Activated naive CD8-positive, alpha-beta T cell (primary cell): ENCODE data around the gene CSNK2A1.
"Not testable (repeated sequence)": the region's sequence is repeated elsewhere in the genome, so short reads cannot be mapped to it uniquely, and the experiment has no call there.

Experiments used
- H3K27ac Mint-ChIP-seq: one replicate; pipeline ENCODE4 v1.8.0; 2021; ENCODE audit warnings: mixed read lengths
- H3K27me3 Mint-ChIP-seq: one replicate; pipeline ENCODE4 v1.8.0; 2021; ENCODE audit warnings: mixed read lengths
- H3K36me3 Mint-ChIP-seq: one replicate; pipeline ENCODE4 v1.8.0; 2021; ENCODE audit warnings: mixed read lengths
- H3K4me1 Mint-ChIP-seq: one replicate; pipeline ENCODE4 v1.8.0; 2021; ENCODE audit warnings: low read depth, mixed read lengths
- H3K4me3 Mint-ChIP-seq: one replicate; pipeline ENCODE4 v1.8.0; 2021; ENCODE audit warnings: mild to moderate bottlenecking, mixed read lengths
- H3K9me3 Mint-ChIP-seq: one replicate; pipeline ENCODE4 v1.8.0; 2021; ENCODE audit warnings: low read depth, mixed read lengths

CSNK2A1 gene

DNA sequence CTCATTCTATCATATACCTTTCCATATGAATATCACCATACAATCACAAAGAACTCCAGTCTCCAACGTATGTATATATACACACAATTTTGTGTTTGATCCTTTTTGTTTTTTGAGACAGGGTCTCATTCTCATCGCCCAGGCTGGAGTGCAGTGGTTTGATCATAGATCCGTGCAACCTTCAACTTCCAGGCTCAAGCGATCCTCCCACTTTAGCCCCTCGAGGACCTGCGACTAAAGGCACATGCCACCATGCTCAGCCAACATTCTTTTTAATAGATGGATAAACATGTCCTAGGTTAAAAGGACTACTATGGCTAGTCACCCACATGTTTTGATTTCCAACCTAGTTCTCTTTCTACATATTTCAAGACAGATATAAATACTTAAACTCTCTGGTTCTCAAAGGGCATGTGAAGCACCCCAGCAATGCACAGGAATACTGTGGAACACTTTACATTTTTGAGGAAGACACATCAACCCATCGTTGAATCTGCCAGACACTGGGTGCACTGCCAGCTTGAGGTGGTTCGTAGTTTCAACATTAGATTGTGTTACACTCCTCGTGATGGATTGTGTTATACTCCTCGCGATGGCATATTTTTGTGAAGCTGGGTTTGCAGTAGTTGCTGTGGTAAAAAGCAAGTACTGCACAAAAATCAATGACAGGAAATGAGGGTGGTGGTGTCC, 40.4 kb downstream of the CSNK2A1 start:
- H3K36me3 Mint-ChIP-seq = peaks cover 9% of the 10 kb centered on the region
- H3K27ac Mint-ChIP-seq = no peak overlapping the region
- no peaks in the 10 kb centered on the region for H3K9me3 Mint-ChIP-seq
- H3K27me3 Mint-ChIP-seq = no peaks in the 10 kb centered on the region
- no peaks in the 10 kb centered on the region for H3K4me1 Mint-ChIP-seq
- no peak overlapping the region for H3K4me3 Mint-ChIP-seq

DNA sequence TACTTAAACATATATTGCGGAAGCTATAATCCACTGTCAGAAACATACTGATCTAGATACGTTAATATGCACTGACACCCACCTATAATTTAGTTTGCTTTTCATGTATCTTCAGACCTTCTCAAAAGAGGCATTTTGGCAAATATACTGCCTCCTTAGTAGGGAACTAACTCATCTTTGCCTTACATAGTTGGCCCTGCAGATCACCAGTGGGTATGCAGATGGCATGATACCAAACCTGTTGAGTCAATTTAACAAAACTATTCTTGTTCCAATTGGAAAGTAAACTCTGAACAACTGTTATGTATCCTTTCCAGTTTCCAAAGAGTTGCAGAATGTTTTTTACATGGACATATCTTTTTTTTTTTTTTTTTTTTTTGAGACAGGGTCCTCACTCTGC, 45.6 kb downstream of the CSNK2A1 start:
- H3K9me3 Mint-ChIP-seq = no peaks in the 10 kb centered on the region
- H3K27me3 Mint-ChIP-seq = no peaks in the 10 kb centered on the region
- H3K4me3 Mint-ChIP-seq = no peak overlapping the region
- H3K27ac Mint-ChIP-seq = no peak overlapping the region
- no peaks in the 10 kb centered on the region for H3K4me1 Mint-ChIP-seq
- H3K36me3 Mint-ChIP-seq = peaks cover 11% of the 10 kb centered on the region

DNA sequence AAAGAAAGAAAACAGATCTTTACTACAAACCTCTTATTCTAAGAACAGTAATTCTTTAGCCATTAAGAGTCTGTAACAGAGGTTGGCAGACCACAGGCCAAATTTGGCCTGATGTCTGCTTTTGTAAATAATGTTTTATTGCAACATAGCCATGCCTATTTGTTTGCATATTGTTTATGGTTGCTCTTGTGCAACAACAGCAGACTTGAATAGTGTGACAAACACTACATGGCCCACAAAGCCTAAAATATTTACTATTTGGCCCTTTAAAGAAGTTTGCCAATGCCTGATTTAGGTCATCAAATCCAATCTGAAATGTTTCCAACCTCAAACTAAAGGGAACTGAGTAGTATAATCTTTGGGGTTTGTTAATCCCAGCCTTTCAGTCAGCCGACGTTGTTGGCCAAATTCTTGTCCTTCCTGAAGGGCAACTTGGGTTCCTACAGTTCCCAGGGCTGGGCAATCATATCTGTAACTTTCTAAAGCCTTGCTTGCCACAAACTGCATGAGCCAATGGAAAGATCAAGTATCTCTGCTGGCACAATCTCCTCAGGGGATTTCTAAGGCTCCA, 47.4 kb downstream of the CSNK2A1 start:
- Mint-ChIP-seq H3K27me3 (no peaks in the 10 kb centered on the region), H3K4me3 (no peak overlapping the region), H3K9me3 (no peaks in the 10 kb centered on the region), H3K4me1 (no peaks in the 10 kb centered on the region), H3K27ac (peak overlapping the region; percentile 12), H3K36me3 (peaks cover 6% of the 10 kb centered on the region)

DNA sequence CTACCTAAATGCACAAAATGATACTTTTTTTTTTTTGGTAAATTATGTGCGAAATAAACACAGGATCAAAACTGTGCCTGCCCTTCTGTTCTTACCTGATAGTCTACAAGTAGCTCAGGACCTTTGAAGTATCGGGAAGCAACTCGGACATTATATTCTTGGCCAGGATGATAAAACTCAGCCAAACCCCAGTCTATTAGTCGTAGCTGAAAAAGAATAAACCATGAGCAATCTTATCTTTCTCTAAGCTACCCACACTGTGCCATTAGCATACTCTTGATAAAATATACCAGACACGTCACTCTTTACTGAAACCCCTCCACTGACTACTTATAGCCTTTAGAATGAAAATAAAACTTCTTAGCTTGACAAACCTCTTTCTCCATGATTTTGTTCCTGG, 51.4 kb downstream of the CSNK2A1 start:
- Mint-ChIP-seq H3K27ac (no peak overlapping the region), H3K36me3 (peaks cover 2% of the 10 kb centered on the region), H3K4me1 (no peaks in the 10 kb centered on the region)

DNA sequence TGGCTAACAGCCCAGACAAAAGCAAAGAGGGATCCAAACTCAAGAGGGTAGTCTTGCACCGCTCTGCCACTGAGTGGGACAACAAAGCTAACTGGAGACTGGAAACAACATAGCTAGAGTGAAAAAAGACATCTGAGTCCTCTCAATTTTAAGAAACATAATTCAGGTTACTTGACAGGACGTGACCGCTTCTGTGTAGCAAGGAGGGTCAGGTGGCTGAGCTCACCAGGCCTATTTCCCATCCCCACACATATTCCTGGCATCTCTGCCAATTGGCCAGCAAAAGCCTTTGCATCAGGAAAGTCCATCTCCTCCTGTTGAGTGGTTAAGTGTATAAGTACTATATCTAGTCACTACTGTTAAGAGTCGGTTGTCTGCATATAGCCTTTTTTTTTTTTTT, 55.9 kb downstream of the CSNK2A1 start:
- Mint-ChIP-seq H3K27me3 (no peaks in the 10 kb centered on the region), H3K36me3 (peaks cover 3% of the 10 kb centered on the region), H3K27ac (no peak overlapping the region), H3K4me3 (no peak overlapping the region), H3K4me1 (peaks cover 1% of the 10 kb centered on the region), H3K9me3 (no peaks in the 10 kb centered on the region)

More for the DNA sequence above, 51.4 kb downstream of the CSNK2A1 start:
- H3K4me3 Mint-ChIP-seq = no peak overlapping the region
- H3K9me3 Mint-ChIP-seq = no peaks in the 10 kb centered on the region
- no peaks in the 10 kb centered on the region for H3K27me3 Mint-ChIP-seq

DNA sequence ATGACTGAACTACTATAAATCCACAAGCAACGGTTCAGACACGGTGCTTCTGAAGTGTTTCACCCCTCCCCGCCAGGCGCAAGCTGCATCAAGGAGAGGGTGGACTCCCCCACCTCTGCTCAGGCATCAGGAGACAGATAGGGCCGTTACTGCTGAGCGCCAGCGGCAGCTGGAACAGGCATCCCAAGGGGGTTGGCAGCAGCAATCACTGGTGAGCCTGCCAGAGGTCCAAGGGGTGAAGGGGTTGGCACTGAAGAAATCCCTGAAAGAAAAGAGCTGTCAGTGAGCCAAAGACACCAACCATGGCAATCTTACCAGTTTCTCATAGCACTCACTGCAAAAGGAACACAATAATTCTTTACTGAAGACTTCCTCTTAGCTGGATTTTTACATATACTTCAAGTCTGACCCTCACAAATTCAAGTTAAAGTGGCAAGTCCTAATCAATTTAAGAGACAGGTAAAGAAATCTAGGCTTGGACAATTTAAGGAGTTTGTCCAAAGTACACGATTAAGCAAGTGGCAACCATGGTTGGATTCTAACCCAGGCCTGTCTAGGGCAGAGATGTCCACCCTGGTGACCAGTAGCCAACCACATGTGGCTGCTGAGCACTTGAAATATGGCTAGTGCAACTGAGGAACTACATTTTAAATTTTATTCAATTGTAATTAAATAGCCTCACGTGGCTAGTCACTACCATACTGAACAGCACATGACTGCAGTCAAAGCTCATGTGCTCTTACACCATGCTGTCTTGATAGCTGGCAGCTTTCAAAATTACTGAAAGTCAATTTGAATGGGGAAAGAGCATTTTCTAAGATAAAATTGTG, 59.6 kb downstream of the CSNK2A1 start:
- H3K27me3 Mint-ChIP-seq = no peaks in the 10 kb centered on the region
- peaks cover 4% of the 10 kb centered on the region for H3K36me3 Mint-ChIP-seq
- no peak overlapping the region for H3K4me3 Mint-ChIP-seq
- H3K27ac Mint-ChIP-seq = no peak overlapping the region
- H3K9me3 Mint-ChIP-seq = no peaks in the 10 kb centered on the region
- H3K4me1 Mint-ChIP-seq = peaks cover 17% of the 10 kb centered on the region

DNA sequence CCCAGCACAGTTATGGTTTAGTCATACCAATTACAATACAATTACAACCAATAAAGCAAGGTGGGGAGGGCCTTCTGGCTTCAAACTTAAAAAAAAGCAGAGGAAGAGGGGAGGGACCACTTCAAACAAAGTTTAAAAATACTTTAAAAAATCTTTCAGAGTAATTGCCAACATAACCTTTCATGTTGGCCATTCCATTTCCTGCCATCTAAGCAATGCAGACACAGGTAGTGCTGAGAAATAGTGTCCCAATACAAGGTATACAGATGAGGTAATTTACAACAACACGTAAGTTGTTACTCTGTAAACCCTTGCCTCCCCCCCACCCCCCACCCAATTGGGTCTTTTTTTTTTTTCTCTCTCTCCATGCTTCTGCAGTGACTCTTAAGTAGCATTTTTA, 62.4 kb downstream of the CSNK2A1 start:
- Mint-ChIP-seq H3K27me3 (no peaks in the 10 kb centered on the region), H3K36me3 (peaks cover 7% of the 10 kb centered on the region), H3K4me3 (no peak overlapping the region), H3K9me3 (no peaks in the 10 kb centered on the region), H3K4me1 (peaks cover 20% of the 10 kb centered on the region), H3K27ac (peak overlapping the region; percentile 0)

DNA sequence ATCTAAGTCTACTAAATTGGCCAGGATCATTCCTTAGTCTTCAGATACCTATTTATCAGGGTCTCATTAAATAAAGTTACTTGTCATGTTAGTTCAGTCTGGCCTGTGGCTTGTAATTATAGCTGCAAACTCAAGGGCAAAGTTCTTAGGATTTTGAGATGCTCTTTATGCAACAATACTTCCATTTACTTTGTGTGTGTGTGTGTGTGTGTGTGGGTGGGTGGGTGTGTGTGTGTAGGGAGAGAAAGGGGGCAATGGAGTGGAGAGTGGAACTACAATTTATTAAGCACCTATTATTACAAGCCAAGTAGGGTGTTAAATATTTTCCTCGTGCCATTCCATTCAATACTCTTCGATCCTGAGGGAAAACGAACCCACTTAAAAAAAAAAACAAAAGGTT, 63.5 kb downstream of the CSNK2A1 start:
- no peak overlapping the region for H3K4me3 Mint-ChIP-seq
- H3K27ac Mint-ChIP-seq = no peak overlapping the region
- no peaks in the 10 kb centered on the region for H3K9me3 Mint-ChIP-seq
- H3K36me3 Mint-ChIP-seq = peaks cover 4% of the 10 kb centered on the region
- H3K27me3 Mint-ChIP-seq = no peaks in the 10 kb centered on the region
- peaks cover 20% of the 10 kb centered on the region for H3K4me1 Mint-ChIP-seq

DNA sequence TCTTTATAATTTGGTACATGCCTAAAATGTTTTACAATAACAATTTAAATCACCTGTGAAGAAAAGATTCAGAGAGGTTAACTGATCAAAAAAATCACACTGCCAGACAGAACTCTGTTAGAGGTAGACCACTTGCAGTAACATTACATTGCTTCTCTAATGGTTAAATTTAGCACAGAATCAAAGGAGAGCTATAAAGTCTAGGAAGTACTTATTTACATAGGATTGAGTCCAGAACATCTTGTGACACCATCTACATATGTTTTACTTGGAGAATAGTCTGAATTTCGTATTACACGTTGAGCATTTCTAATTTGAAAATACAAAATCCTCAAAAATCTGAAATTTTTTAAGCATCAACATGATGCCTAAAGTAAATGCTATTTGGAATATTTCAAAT, 64.1 kb downstream of the CSNK2A1 start:
- Mint-ChIP-seq H3K36me3 (peaks cover 4% of the 10 kb centered on the region), H3K27me3 (no peaks in the 10 kb centered on the region), H3K4me3 (no peak overlapping the region), H3K4me1 (peaks cover 20% of the 10 kb centered on the region), H3K27ac (peak overlapping the region; percentile 23), H3K9me3 (no peaks in the 10 kb centered on the region)

DNA sequence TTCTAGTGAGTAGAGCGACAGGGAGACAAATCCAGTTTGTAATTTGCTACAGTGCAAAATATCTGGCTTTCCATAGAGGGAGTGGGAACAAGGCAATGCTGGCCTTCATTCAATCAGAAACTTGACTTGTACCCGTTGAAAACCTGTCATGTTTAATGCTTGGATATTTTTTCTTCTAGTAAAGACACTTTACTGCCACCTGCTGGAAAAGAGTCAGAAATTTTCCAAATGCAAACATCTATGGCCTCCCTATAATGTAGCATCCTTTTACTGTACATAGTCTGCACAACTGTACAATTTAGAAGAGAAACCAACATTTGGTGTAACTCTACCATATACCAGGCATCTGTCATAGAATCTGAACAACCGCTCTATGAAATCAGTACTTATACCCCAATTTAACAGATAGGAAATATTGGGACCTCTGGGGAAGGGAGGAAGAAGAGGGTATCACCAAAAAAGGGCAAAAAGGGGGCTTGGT, 64.6 kb downstream of the CSNK2A1 start:
- H3K4me1 Mint-ChIP-seq = peaks cover 20% of the 10 kb centered on the region
- no peak overlapping the region for H3K4me3 Mint-ChIP-seq
- no peaks in the 10 kb centered on the region for H3K9me3 Mint-ChIP-seq
- H3K27me3 Mint-ChIP-seq = no peaks in the 10 kb centered on the region
- peaks cover 4% of the 10 kb centered on the region for H3K36me3 Mint-ChIP-seq
- peak overlapping the region; percentile 23 for H3K27ac Mint-ChIP-seq

DNA sequence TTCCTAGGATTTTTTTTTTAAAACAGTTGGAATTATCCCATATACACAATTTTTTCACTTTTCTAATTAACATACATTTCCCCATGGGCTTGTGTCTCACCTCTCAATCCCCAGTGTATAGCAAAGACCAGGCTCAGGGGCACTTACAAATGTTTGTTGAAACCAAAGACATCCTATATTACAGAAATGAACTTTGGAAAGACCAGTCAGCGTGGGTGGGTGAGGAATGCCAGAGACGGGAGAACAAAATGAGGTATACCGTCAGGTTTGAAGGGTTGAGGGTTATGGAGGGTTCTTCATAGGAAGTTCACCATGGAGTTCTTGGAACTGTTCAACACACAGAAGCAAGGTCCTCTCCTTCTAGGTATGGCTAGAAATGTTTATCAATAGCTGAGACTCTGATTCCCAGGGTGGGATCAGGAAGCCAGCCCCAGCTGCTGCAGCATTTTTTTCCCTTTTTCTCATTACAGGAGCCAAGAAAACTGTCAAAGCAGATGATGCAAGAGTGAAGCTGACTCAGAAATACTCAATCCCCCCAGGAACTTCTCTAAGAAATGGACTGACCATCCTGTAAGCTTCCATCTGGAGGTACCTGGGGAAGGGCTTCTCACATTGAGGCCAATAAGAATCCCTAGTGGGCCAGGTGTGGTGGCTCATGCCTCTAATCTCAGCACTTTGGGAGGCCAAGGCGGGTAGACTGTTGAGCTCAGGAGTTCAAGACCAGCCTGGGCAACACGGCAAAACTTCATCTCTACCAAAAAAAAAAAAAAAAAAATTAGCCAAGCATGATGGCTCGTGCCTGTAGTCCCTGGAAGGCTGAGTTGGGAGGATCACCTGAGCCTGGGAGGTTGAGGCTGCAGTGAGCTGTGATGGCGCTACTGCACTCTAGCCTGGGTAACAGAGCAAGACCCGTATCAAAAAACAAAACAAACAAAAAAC, 65.3 kb downstream of the CSNK2A1 start:
- H3K27me3 Mint-ChIP-seq = no peaks in the 10 kb centered on the region
- peaks cover 20% of the 10 kb centered on the region for H3K4me1 Mint-ChIP-seq
- H3K9me3 Mint-ChIP-seq = no peaks in the 10 kb centered on the region
- H3K4me3 Mint-ChIP-seq = no peak overlapping the region
- H3K36me3 Mint-ChIP-seq = peaks cover 7% of the 10 kb centered on the region
- peak overlapping the region; percentile 23 for H3K27ac Mint-ChIP-seq

DNA sequence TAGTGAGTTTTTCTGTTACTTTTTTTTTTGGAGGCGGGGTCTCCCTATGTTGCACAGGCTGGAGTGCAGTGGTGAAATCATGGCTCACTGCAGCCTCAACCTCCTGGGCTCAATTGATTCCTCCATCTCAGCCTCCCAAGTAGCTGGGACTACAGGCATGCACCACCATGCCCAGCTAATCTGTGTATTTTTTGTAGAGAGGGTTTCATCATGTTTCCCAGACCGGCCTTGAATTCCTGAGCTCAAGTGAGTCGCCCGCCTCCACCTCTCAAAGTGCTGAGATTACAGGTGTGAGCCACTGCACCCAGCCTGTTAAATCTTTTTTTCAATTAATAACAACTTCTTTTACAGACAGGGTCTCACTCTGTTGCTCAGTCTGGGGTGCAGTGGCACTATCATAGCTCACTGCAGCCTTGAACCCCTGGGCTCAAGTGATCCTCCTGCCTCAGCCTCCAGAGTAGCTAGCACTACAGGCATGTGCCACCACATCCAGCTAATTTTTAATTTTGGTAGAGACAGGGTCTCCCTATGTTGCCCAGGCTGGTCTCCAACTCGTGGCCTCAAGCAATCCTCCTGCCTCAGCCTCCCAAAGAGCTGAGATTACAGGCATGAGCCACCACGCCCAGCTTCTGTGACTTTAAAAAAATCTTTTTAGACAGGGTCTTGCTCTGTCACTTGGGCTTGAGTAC, 66.9 kb downstream of the CSNK2A1 start:
- not testable (repeated sequence) for H3K36me3 Mint-ChIP-seq, H3K27me3 Mint-ChIP-seq, H3K4me3 Mint-ChIP-seq, H3K9me3 Mint-ChIP-seq, H3K27ac Mint-ChIP-seq, H3K4me1 Mint-ChIP-seq

DNA sequence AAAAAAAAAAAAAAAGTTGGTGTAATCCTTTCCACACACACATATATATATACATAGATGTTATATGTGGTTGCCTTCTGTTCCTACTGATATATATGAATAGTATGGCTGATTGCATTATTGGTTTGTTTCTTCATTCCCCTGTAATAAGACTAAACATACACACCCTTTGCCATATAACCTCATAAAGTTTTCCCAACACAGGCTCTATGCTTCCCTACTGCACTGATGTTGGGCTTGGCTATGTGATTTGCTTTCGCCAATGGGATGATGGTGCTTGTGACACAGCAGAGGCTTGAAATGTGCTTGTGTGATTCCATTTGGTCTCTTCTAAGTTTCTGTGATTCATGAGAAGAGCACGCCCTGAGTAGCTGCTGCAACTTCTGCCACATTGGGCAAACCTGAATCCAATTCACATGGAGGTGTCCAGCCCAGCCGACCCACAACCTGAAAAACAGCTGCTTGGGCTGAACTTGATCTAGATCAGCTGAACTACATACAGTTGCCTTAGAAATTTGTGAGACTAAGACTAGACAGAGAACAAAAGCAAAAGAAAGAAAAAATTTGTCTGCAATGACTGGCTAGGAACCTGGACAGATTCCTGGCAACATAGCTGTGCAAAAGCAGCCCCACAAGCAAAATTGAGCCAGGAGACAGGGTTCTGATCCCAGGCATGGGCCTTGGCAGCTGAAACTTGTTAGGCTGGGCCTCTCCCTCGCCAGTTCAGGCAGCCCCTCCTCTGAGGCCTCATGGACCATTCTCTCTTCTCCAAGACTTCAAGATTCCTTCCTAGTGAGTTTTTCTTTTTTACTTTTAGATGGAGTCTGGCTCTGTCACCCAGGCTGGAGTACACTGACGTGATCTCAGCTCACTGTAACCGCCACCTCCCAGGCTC, 67.9 kb downstream of the CSNK2A1 start:
- Mint-ChIP-seq H3K9me3 (no peaks in the 10 kb centered on the region), H3K27me3 (no peaks in the 10 kb centered on the region), H3K36me3 (peaks cover 11% of the 10 kb centered on the region), H3K27ac (no peak overlapping the region), H3K4me3 (no peak overlapping the region), H3K4me1 (peaks cover 6% of the 10 kb centered on the region)
